Limb (tissue), 2 donors: Measurements from ENCODE around the gene MEI1.
"Not testable (repeated sequence)": the region's sequence is repeated elsewhere in the genome, so short reads cannot be mapped to it uniquely, and the experiment has no call there.

Source experiments
- DNase-seq, 2 donors: peaks; one replicate each; pipeline ENCODE4 v3.0.0-alpha.2; 2016; ENCODE audit errors: extremely low spot score in 2 of 2

MEI1 gene

DNA sequence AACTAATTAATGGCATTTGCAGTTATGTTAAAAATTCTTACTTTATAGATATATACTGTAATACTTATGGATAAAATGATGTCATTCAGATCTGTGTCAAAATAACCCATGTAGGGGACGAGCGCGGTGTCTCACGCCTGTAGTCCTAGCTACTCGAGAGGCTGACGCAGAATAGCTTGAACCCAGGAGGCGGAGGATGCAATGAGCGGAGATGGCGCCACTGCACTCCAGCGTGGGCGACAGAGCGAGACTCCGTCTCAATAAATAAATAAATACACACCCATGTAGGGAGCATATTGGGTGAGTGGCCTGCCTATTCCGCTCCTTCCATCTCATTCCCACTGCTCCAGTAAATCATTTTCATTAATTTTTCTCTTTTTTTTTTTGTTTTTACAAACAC, 17.7 kb upstream of the MEI1 start:
- DNase-seq, result no peak

DNA sequence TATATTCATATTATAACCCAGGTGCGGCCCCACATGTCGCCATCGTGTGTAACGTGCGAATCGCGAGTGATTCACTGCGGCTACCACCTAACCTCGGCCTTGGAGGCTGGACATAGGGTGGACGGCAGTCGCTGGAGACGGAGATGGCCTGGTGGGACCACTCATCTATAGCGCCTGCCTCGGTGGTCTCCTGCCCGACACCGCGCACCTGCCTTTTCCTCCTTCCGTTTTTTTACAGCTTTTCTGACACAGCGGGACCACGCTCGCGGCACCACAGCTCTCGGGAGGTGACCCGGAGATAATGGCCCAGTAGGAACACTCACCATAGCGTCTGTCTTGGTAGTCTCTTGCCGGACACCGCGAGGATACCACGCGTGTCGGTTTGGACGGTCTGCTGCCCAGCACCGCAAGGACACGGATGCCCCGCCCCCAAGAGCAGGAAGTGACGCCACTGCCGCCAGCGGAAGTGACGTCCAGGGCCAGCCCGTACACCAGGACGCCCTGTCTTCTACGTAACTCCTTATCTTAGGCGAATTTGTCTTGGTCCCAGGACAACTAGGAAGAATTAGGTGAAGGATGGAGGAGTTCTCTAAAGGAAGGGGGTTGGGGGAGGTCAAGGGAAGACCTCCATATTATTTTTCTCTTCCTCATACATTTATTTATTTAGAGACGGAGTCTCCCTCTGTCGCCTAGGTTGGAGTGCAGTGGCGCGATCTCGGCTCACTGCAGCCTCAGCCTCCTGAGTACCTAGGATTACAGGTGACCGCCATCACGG, 17.1 kb upstream of the MEI1 start:
- DNase-seq, result peak; percentile 81 to 92

DNA sequence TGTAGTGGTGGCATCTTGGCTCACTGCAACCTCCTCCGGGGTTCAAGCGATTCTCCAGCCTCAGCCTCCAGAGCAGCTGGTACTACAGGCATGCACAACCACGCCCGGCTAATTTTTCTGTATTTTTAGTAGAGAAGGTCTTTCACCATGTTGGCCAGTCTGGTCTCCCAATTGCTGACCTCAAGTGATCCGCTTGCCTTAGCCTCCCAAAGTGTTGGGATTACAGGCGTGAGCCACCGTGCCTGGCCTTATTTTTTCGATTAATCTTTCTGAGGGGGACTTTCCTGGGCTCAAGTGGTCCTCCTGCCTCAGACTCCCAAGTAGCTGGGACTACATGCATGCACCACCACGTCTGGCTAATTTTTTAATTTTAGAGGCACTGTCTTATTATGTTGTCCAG, 16.3 kb upstream of the MEI1 start:
- no peak for DNase-seq

DNA sequence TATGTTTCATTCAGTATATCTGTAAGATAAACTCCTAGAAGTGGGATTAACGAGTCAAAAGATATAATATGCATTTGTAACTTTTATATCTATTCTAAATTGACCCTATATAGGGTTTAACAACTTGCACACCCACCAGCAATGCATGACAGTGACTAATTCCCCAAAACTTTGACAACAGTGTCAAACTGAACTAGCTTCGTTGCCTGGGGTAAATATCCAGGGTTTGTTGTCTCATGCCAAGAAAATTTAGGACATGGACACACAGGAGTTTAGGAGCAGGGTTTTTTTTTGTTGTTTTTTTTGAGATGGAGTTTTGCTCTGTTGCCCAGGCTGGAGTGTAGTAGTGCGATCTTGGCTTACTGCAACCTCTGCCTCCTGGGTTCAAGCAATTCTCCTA, 15.7 kb upstream of the MEI1 start:
- no peak for DNase-seq

DNA sequence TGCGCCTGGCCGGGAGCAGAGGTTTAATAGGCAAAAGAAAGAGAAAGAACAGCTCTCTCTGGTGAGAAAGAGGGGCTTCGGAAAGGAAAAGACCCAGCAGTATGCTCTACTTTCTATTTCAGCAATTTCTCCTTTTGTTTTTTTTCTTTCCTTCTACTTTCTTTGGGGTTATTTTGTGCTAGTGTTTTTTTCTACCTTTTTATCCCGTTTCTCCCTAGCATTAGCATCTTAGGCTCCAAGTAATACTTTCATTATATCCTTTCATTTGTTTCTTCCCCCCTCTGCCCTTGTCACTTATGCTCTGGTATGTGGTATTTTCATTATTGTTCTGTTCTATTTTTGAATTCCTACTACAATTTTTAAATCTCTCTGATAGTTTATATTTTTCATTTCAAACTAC, 15.1 kb upstream of the MEI1 start:
- DNase-seq, result no peak

DNA sequence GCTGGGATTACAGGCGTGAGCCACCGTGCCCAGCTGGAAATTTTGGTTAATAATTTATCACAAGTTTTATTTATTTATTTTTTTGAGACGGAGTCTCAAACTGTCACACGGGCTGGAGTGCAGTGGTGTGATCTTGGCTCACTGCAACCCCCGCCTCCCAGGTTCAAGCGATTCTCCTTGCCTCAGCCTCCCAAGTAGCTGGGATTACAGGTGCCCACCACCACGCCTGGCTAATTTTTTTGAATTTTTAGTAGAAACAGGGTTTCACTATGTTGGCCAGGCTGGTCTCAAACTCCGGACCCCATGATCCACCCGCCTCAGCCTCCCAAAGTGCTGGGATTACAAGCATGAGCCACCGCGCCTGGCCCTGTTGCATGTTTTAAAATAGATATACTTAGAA, 12.4 kb upstream of the MEI1 start:
- not testable (repeated sequence) for DNase-seq

DNA sequence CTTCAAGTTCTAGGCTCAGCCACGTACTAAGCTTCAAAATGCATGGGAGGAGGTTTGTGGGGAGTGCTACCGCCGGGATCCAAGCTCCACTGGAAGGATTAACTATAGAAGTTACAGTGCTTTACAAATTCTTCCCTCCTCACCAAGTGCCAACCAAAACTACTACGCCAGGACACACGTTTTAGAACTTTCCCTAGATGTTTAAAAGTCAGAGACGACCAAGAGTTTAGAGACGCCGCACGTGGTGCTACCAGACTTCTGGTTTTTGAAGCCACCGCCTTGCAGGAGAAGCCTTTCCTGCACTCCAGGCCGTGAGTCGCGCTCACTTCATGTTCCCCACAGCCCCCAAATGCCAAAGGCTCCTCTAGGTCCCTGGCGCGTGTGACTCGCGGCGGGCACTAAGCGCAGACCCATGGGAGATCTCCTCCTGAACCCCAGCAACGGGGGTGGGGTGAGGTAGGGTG, 11.4 kb upstream of the MEI1 start:
- peak in 1 of 2 donors; percentile 45 for DNase-seq

DNA sequence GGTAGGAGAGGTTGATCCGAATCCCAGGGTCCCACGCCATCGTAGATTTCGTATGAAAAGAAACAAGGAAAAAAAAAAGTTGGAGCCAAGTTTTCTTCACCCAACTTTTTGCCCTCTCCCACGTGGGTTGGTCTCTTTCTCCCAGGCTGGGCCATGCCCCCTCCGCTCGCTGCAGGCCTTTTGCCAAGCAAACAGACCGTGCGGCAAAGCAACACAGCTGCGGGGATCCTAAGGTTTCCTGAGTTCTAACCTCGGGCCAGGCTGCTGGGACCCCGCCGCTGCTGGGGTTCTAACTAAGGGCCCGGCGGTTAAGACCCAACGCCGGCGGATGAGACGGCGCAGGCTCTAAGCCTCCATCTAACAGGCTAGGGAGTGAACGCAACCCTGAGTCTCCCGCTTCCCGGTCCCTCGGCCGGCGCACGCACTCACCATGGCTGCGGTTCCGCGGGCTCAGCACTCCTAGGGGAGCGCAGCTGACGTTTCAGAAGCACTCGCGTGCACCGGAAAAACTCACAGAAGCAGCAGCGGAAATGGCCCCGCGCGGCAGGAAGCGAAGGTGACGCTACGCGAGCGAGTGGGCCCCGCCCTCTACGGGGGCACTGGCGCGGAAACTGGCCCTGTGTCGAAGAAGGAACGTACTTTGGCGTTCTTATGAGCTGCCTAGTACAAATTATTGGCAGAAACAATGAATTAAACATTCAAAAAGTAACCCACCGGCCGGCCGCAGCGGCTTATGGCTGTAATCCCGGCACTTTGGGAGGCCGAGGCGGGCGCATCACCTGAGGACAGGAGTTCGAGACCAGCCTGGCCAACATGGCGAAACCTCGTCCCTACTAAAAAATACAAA, 10.7 kb upstream of the MEI1 start, which contains the start of gene SNU13:
Gene SNU13 (minus strand): TSS at position 503 of the 847 bp plus-strand sequence. CDS start 71 bp downstream, at position 432.
- peak; percentile 90 to 92 for DNase-seq

DNA sequence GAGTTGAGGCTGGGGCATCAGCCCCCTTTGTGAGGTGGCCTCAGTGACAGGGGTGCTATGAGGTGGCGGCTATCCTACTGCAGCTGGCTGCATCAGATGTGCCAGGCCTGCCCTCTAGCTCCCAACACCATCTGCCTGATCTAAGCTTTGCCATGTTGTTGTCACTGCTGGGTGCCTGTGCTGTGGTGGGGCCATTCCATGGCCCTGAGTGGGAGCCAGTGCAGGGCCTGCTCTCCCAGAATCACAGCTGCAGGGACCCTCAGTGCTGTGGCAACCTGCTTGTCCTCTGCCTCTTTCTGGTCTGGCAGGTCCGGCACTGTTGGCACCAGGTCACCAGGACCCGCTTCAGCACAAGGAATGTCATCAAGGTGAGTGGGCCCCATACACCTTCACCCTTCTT, 8.8 kb upstream of the MEI1 start:
- DNase-seq, result no peak

DNA sequence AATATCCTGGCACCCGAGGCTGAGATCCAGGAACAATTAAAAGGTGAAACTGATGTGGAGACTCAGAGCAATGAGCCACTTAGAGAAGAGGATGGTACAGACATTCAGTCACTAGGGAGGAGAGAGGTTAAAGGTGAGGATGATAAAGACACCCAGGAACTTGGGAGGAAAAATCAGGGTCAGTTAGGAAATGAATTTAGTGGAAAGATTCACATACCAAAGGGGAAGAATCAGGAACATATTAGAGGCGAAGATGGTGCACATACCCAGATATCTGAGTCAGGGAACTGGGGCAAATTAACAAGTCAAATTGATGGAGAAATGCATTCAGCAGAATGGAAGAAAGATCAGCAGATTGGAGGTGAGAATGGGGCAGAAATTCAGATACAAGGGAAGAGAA, 4.1 kb upstream of the MEI1 start:
- no peak for DNase-seq

DNA sequence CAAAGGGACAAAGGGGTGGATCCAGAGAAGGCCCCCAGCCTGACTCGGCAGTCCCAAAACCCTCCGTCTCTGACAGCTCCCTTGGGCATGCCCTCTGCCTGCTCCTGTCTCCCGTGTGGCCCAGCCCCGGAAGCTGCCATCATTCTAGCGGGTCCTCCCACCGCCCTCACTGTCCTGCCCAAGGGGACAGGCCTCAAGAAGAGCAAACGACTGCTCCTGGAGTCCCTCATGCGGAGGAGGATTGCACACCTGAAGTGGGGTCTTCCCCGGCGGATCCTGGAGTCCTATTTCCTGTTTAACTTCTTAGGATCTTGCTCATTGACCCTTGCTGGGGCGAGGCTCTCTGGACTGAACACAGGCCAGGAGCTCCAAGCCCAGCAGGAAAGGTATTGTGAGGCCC, 2.6 kb upstream of the MEI1 start:
- DNase-seq, result no peak

DNA sequence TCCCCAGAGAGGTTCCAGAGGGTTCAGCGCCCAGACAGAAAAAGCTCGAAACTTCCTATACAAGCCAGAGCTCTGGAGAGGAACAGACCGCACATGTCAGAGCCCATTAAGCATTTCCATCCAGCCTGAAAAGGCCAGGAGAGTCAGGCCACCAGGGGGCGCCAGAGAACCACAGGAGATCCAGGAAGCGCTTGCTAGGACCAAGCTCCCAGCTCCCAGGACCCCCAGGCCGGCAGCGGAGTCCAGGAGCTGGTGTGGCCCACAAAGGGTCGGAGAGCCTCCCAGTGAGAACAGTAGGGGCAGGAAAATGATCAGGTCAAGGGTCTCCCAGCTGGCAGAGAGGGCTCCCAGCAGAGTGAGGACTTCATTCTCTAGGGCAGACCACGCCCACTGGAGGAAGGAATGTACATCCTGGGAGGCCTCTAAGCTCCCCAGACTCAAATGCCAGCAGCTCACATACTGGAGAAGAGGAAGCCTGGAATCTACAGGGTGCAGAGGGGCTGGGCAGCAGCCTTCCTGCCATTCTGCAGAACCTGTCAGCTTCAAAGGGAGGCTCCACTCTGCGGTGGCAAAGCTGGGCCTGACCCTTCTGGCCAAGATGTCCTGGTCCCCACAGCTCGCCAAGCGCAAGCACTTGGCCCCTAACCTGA, 2.1 kb upstream of the MEI1 start:
- DNase-seq, result peak; percentile 86 to 97

DNA sequence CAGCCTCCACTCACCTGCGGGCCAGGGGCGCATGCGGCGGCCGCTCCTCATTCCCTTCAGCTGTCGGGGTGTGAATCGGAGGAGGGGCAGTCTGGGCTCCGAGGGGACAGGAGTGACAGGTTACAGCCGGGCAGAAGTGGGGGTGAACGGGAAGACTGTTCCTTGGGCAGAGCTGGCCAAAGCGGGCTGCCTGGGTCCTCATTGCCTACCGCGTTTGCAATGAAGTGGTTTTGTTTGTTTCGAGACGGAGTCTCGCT, 733 bp downstream of the MEI1 start:
- no peak for DNase-seq

DNA sequence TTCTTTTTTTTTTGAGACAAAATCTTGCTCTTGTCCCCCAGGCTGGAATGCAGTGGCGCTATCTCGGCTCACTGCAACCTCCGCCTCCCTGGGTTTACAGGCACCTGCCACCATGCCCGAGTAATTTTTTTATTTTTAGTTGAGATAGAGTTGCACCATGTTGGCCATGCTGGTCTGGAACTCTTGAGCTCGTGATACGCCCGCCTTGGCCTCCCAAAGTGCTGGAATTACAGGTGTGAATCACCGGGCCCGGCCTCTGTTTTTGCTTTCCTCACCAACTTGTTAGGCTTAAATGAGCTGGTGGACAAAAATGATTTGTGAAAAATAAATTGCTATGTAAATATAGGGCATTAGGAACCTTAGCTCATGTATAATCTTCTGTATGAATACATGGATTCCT, 3.5 kb downstream of the MEI1 start:
- DNase-seq, result no peak

DNA sequence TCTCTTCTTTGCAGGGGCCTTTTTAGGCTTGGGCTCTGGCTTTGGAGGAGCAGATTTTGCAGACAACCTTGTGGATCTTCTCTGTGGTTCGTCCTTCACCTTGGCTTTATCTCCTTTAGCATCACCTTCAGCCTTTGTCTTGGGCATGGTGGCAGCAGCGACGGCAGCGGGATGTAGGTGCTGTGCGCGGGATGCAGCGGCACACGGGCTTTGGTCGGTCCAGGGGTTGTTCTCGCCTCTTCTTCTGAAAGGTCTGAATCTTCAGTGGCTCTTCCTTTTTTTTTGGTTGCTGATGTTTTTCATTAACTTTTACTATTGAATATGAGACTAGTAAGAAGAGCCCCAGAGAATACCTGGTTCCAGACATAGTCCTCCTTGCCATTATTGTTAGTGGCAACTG, 10.0 kb downstream of the MEI1 start:
- DNase-seq, result no peak

DNA sequence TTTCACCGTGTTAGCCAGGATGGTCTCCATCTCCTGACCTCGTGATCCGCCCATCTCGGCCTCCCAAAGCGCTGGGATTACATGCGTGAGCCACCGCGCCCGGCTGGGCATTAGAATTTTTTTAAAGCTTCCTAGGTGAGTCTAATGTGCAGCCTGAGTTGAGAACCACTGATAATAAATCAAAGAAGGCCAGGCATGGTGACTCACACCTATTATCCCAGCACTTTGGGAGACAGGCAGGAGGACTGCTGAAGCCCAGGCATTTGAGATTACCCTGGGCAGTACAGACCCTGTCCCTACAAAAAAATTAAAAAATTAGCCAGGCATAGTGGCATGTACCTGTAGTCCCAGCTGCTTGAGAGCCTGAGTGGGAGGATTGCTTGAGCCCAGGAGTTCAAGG, 13.7 kb downstream of the MEI1 start:
- no peak for DNase-seq

DNA sequence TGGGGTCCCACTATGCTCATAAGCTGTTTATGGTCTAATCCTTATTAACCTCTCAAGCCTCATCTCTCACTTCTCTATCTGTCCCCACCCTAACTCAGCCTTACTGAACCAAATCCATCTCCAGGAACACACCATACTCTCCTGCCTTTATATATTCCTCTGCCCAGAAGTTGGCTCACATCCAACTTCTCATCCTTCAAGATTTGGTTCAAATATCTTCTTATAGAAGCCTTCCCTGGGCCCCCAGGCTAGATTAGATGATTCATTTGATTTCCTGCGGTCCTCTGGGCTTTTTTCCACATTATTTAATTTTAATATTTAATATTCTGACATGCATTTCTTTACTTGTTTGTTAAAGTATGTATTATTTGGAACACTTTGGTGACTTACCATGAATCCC, 23.2 kb downstream of the MEI1 start:
- no peak for DNase-seq

DNA sequence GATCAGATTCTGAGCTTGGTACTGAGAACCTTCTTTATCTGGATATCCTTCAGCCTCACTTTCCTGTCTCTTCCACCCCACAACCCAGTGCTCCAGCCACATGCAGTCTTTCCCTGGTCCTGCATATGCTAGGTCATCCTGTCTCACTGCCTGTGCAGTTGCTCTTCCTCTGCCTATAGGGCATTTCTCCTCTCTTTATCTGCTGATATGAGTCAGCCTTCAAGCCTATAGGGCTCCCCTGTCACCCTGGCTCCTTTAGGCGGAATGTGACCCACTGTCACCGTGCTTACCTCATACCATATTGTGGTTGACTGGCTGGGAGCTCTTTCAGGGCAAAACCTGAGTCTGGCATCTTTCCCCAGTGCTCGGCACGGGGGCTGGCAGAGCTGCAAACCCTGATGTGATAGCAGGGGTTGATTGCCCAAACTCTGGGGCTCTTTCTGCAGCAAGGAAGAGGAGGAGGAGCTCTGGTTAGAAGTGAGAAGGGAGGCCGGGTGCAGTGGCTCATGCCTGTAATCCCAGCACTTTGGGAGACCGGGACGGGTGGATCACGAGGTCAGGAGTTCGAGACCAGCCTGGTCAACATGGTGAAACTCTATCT, 26.3 kb downstream of the MEI1 start:
- no peak for DNase-seq

DNA sequence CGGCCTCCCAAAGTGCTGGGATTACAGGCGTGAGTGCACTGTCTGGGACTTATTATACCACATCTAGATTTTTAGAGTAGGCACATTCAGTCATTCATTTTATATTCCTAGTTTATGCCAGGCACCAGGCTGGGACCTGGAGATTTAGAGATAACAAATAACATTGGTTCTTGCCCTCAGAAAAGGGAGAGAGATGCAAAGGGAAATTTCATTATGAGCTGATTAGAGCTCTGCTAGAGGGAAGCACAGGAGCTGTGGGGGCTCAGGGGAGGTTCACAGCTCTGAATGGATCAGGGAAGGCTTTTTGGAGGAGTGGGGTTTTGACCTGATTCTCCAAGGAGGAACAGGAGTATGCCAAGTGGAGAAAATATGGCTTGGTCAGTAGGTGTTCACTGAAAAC, 32.3 kb downstream of the MEI1 start:
- no peak for DNase-seq

DNA sequence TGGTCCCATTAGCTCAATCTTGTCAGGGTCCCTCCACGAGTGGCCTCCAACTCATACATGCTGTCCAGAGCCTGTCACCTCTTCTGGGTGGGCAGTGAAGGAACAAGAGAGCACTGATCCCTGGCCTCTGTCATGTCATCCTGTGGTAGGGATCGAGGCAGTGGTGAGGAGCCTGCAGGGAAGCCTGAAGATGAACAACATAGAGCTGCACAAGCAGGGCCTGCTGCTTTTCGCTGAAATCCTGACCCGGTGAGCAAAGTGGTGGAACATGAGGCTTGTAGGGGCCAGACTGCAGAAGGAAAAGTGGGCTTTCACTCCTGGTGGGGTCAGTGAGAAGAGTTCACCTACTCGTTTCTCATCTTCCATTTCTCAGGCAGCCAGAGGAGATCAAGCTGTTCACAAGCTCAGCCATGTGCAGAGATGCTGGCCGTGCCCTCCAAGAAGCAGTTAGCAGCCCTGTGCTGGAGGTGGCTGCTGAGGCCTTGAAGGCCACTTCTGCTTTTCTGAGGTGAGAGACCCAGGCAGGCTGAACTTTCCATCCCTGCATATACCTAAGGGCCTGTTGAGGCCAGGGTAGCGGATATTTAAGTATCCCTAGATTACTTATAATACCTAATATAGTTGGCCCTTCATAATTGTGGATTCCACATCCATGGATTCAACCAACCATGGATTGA, 32.9 kb downstream of the MEI1 start:
- no peak for DNase-seq

DNA sequence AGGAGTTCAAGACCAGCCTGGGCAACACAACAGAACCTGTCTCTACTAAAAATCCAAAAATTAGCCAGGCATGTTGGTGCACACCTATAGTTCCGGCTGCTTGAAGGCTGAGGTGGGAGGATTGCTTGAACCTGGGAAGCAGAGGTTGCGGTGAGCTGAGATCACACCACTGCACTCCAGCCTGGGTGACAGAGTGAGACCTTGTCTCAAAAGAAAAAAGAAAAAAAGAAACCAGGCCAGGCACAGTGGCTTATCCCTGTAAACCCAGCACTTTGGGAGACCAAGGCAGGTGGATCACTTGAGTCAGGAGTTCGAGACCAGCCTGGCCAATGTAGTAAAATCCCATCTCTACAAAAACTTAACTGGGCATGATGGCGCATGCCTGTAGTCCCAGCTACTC, 33.9 kb downstream of the MEI1 start:
- not testable (repeated sequence) for DNase-seq
